ENCODE results near the gene SBF2. TPM values are rescaled to one million over a fixed set of nuclear protein-coding genes. Genes with fewer than 3 reads are reported as not detected.
A peak's percentile ranks its signal among the peaks of the same experiment; 100 is the strongest.

The SBF2 gene
- total RNA-seq, 2 experiments from 2014 or later = 14.2 to 15.2 TPM

DNA sequence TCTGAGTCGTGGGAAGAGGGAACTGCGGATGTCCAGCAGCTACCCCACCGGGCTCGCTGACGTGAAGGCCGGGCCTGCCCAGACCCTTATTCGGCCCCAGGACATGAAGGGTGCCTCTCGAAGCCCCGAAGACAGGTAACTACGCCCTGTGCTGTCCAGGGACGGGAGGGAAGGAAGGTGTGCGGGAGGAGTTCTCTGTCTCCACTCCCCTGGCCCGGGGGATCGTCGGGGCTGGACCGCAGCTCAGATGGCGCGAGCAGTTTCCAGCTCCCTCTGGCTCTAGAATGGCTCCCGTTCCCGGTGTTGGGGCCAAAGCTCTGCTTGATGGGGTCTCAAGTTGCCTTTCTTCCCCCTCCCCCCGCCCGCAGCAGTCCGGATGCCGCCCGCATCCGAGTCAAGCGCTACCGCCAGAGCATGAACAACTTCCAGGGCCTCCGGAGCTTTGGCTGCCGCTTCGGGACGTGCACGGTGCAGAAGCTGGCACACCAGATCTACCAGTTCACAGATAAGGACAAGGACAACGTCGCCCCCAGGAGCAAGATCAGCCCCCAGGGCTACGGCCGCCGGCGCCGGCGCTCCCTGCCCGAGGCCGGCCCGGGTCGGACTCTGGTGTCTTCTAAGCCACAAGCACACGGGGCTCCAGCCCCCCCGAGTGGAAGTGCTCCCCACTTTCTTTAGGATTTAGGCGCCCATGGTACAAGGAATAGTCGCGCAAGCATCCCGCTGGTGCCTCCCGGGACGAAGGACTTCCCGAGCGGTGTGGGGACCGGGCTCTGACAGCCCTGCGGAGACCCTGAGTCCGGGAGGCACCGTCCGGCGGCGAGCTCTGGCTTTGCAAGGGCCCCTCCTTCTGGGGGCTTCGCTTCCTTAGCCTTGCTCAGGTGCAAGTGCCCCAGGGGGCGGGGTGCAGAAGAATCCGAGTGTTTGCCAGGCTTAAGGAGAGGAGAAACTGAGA is 12.2 kb upstream of the SBF2 start:
- H3K4me1 ChIP-seq (ENCODE audit: insufficient read depth, low read length) = peaks cover 63% of the 10 kb centered on the region
- ATAC-seq (ENCODE audit: poor library complexity) = no peak
- Mint-ChIP-seq H3K27ac (no peak overlapping the region), H3K36me3 (ENCODE audit: low read depth) (peaks cover 7% of the 10 kb centered on the region), H3K27me3 (peaks cover 67% of the 10 kb centered on the region), H3K4me1 (ENCODE audit: low read depth) (peaks cover 47% of the 10 kb centered on the region), H3K4me3 (peak overlapping the region; percentile 95), H3K9me3 (no peaks in the 10 kb centered on the region)
- peaks cover 0 to 17% of the 10 kb centered on the region in 2 experiments for H3K9me3 ChIP-seq (ENCODE audit: control insufficient read depth in 1 of 2, insufficient read depth in 1 of 2, low read length in 2 of 2)
- peak overlapping the region; percentile 63 for H3K4me3 ChIP-seq (ENCODE audit: low read length)
- H3K36me3 ChIP-seq (ENCODE audit: insufficient read depth, low read length) = no peaks in the 10 kb centered on the region
- peak in 3 of 14 experiments; percentile 47 to 57 (median 54) for DNase-seq
- no peak overlapping the region for H3K27ac ChIP-seq (ENCODE audit: low read depth in 1 of 2, low read length in 2 of 2)
- peaks cover 32 to 45% of the 10 kb centered on the region in 2 experiments for H3K27me3 ChIP-seq (ENCODE audit: control insufficient read depth in 1 of 2, insufficient read depth in 2 of 2, low read length in 2 of 2)
- ChIA-PET CTCF (interaction anchor here (0.6 to 2.5 kb wide), 4 partner anchors 9 to 443 kb away, joined by 3 to 32 read pairs (median 5); no protein-coding TSS in a partner anchor), POLR2A (interaction anchor here (0.7 to 1.7 kb wide), 8 partner anchors 13 to 733 kb away, joined by 3 to 6 read pairs (median 3); partner anchors contain the start of gene WEE1)
- intact Hi-C loops (cut with DNase I, micrococcal nuclease) = loop anchor here (2.0 to 10.0 kb wide), 9 partner anchors 239 to 1621 kb away; partner anchors contain the start of genes RNF141 (in 1 of the 2), RPL27A (in 1 of the 2), TMEM9B (in 1 of the 2) and TRIM66 (in 1 of the 2)
- TF ChIP-seq, protein P1, sequence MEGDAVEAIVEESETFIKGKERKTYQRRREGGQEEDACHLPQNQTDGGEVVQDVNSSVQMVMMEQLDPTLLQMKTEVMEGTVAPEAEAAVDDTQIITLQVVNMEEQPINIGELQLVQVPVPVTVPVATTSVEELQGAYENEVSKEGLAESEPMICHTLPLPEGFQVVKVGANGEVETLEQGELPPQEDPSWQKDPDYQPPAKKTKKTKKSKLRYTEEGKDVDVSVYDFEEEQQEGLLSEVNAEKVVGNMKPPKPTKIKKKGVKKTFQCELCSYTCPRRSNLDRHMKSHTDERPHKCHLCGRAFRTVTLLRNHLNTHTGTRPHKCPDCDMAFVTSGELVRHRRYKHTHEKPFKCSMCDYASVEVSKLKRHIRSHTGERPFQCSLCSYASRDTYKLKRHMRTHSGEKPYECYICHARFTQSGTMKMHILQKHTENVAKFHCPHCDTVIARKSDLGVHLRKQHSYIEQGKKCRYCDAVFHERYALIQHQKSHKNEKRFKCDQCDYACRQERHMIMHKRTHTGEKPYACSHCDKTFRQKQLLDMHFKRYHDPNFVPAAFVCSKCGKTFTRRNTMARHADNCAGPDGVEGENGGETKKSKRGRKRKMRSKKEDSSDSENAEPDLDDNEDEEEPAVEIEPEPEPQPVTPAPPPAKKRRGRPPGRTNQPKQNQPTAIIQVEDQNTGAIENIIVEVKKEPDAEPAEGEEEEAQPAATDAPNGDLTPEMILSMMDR (IDR thresholded peaks at IDR 0.05) = no peak

DNA sequence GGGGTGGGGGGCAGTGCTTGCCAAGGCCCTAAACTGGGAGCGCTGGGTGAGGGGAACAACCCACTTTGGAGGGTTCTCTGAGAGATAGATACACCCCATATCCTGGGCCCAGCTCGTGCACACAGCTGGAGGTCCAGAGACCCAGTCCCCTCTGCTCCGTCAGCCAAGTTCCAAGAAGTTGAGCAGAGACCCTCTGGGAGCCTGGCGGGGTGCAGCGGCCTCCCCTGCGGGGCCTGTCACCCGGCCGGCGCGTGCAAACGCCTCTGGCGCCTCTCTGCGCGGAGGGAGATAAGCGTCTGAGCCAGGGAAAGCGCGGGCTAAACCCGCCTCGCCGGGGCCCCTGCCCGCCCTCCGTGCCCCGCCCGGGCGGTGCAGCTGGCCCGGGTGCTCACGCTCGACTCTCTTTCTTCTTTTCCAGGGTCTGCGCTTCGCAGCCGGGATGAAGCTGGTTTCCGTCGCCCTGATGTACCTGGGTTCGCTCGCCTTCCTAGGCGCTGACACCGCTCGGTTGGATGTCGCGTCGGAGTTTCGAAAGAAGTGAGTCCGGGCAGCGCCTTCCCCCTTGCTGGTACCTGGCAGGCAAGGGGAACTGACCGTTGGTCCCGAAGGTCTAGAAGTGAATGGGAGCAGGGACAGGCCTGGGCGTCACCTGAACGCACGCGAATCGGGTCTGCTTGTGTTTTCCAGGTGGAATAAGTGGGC is 11.4 kb upstream of the SBF2 start:
- TF ChIP-seq, protein P1 (IDR thresholded peaks at IDR 0.05) = no peak
- ChIA-PET POLR2A (interaction anchor here (0.9 to 2.1 kb wide), 7 partner anchors 10 to 732 kb away, joined by 3 to 13 read pairs (median 3); partner anchors contain the start of gene WEE1), CTCF (interaction anchor here (0.8 to 2.2 kb wide), 6 partner anchors 9 to 546 kb away, joined by 3 to 6 read pairs (median 5); no protein-coding TSS in a partner anchor)
- intact Hi-C loops (cut with DNase I, micrococcal nuclease) = loop anchor here (5.0 to 10.0 kb wide), 8 partner anchors 239 to 1621 kb away; partner anchors contain the start of genes RNF141 (in 1 of the 2), RPL27A (in 1 of the 2), TMEM9B (in 1 of the 2) and TRIM66 (in 1 of the 2)
- peaks cover 7% of the 10 kb centered on the region for H3K36me3 Mint-ChIP-seq (ENCODE audit: low read depth)
- no peak overlapping the region for H3K27ac ChIP-seq (ENCODE audit: low read depth in 1 of 2, low read length in 2 of 2)
- peaks cover 29 to 42% of the 10 kb centered on the region in 2 experiments for H3K27me3 ChIP-seq (ENCODE audit: control insufficient read depth in 1 of 2, insufficient read depth in 2 of 2, low read length in 2 of 2)
- no peak for ATAC-seq (ENCODE audit: poor library complexity)
- H3K4me3 Mint-ChIP-seq = peak overlapping the region; percentile 95
- H3K27ac Mint-ChIP-seq = no peak overlapping the region
- peak in 3 of 14 experiments; percentile 42 to 57 (median 55) for DNase-seq
- no peaks in the 10 kb centered on the region for H3K36me3 ChIP-seq (ENCODE audit: insufficient read depth, low read length)
- H3K9me3 Mint-ChIP-seq = no peaks in the 10 kb centered on the region
- H3K27me3 Mint-ChIP-seq = peaks cover 64% of the 10 kb centered on the region
- peak overlapping the region; percentile 63 for H3K4me3 ChIP-seq (ENCODE audit: low read length)
- peaks cover 63% of the 10 kb centered on the region for H3K4me1 ChIP-seq (ENCODE audit: insufficient read depth, low read length)
- H3K9me3 ChIP-seq (ENCODE audit: control insufficient read depth in 1 of 2, insufficient read depth in 1 of 2, low read length in 2 of 2) = peaks cover 0 to 17% of the 10 kb centered on the region in 2 experiments
- H3K4me1 Mint-ChIP-seq (ENCODE audit: low read depth) = peaks cover 47% of the 10 kb centered on the region
